Fibroblast of pulmonary artery (primary cell): ENCODE data around the gene CD3E.

Experiments
- DNase-seq: peaks from one replicate; pipeline ENCODE4 v3.0.0-alpha.2; 2010; ENCODE audit warnings: low read depth
- H3K4me3 ChIP-seq: replicated peaks from 2 replicates; pipeline ENCODE4 v1.5.1; 2011; ENCODE audit warnings: low read depth, mild to moderate bottlenecking, control low read depth, low read length, moderate library complexity
- CTCF ChIP-seq: IDR thresholded peaks from 2 replicates; pipeline ENCODE4 v1.5.1; 2011; ENCODE audit warnings: mild to moderate bottlenecking, control low read depth, low read length, inconsistent platforms; ENCODE audit errors: missing control alignments

The CD3E gene

GRCh38 chr11:118289401-118289800 lies 15.1 kb upstream of the CD3E start:
- TF ChIP-seq CTCF, result no peak
- no peak overlapping the region for H3K4me3 ChIP-seq
- no peak for DNase-seq

DNA sequence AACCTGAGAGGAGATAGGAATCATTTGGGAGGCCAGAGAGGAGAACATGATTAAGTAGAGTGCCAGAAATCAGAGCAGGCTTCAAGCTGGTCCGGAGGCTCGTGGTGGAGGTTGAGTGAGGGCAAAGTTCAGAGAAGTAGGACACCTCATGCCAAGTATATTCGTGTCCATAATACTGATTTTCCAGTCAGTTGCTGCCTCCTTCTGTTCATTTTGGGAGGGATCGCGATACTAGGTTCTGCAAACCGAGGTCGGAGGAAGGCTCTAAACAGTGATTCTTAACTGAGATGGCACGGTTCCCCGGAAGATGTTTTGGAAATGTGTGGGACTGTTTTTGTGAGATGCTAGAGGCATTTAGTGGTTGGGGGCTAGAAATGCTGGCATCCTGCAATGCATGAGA lies 13.6 kb upstream of the CD3E start:
- DNase-seq, result peak; percentile 45
- H3K4me3 ChIP-seq, result no peak overlapping the region
- peak; percentile 42 for TF ChIP-seq CTCF

DNA sequence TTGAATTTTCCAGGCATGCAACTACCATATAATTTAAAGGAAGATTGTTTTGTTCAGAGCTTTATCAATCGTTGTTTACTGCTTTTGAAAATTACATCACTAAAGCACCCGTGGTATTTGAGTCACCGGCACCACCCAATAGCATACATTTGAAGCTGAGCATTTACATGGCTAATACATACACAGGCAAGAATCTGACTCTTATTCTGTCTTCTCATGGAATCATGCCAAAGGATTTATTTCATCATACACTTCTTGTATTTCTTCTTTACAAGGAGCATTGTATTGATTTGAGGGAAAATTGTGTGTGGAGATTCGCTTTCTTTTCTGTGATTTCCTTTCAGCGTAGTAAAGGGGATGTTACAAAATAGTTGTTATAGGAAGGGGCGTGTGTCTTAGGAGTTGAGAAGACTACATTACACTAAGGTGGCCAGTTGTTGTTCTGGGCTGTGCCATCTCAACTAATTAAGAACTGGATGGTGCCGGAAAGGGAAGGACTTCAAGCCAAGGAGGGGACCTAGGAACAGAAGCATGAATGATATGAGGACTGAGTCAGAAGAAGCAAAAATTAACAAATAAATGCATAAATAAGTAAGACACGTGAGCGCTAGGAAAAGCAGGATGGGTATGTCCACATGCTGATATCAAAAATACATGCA lies 12.9 kb upstream of the CD3E start:
- no peak overlapping the region for H3K4me3 ChIP-seq
- no peak for TF ChIP-seq CTCF
- peak; percentile 46 for DNase-seq

GRCh38 chr11:118294053-118294452 lies 10.5 kb upstream of the CD3E start:
- H3K4me3 ChIP-seq, result no peak overlapping the region
- TF ChIP-seq CTCF, result no peak
- no peak for DNase-seq

GRCh38 chr11:118295199-118295598 lies 9.3 kb upstream of the CD3E start:
- H3K4me3 ChIP-seq, result no peak overlapping the region
- no peak for DNase-seq
- TF ChIP-seq CTCF, result no peak

- peak; percentile 46 for DNase-seq
- H3K4me3 ChIP-seq, result no peak overlapping the region
- peak; percentile 70 for TF ChIP-seq CTCF
These were observed 8.6 kb upstream of the CD3E start for GRCh38 chr11:118295815-118296454.
